Uterus (tissue), 2 donors: Measurements from ENCODE around the gene DEAF1.

Source experiments
- CTCF ChIP-seq, 4 experiments: fragments of 200-600 bp in 2 of 4; fragments of 450-650 bp in 2 of 4; sonication (generic) in 2 of 4; IDR thresholded peaks; one replicate each; pipeline ENCODE4 v1.5.1; 2016 to 2019; ENCODE audit warnings: antibody characterized with exemption in 4 of 4, mild to moderate bottlenecking in 2 of 4, moderate library complexity in 1 of 4
- POLR2A ChIP-seq, 2 donors: fragments of 450-650 bp; IDR thresholded peaks; one replicate each; pipeline ENCODE4 v1.6.1; 2016; ENCODE audit warnings: antibody characterized with exemption in 2 of 2, mild to moderate bottlenecking in 1 of 2, moderate library complexity in 1 of 2

- TF ChIP-seq POLR2A (IDR thresholded peaks at IDR 0.05), result no peak
- no peak for TF ChIP-seq CTCF (IDR thresholded peaks at IDR 0.05)
Measured at GRCh38 chr11:608791-609251, 86.2 kb downstream of the DEAF1 start.
